HG03354 (cell line): ENCODE measurements around the gene DRD5.
"Not testable (repeated sequence)": the region's sequence is repeated elsewhere in the genome, so short reads cannot be mapped to it uniquely, and the experiment has no call there.

ENCODE experiments used
- ATAC-seq: cut with Tn5 transposase; IDR thresholded peaks from one replicate; pipeline ENCODE4 v1.9.1; 2021; ENCODE audit warnings: mild to moderate bottlenecking; ENCODE audit not compliant: unreplicated experiment, poor library complexity, severe bottlenecking

The DRD5 gene

DNA sequence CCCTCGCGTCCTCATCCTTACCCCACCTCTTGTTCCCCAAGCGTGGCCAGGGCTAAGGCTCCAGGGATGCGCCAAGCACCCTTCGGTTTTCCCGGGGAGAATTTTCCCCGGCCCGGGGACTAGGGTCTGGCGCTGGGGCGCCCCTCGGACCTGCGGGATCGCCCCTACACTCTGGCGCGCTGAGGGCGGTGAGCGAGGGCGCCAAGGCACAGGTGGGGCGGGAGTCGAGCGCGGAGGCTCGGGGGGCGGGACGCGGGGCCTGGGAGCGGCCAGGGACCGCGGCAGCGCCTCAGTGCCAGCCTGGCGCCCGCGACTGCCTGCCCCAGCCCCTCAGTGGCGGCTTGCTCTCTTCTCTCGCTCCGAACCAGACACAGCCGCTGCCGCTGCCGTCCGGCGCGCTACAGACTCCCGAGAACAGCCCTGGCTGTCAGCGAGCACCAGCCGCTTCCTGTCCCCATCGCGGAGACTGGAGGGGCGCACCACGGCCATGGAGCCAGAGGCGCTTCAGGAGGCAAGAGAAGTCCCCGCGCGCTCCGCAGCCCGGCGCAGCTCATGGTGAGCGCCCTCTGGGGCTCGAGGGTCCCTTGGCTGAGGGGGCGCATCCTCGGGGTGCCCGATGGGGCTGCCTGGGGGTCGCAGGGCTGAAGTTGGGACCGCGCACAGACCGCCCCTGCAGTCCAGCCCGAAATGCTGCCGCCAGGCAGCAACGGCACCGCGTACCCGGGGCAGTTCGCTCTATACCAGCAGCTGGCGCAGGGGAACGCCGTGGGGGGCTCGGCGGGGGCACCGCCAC, at the start of gene DRD5:
DRD5 (plus strand) TSS at position 292 of the 793 bp plus-strand sequence; CDS start at position 688, 396 bp downstream.
- no peak for ATAC-seq

DNA sequence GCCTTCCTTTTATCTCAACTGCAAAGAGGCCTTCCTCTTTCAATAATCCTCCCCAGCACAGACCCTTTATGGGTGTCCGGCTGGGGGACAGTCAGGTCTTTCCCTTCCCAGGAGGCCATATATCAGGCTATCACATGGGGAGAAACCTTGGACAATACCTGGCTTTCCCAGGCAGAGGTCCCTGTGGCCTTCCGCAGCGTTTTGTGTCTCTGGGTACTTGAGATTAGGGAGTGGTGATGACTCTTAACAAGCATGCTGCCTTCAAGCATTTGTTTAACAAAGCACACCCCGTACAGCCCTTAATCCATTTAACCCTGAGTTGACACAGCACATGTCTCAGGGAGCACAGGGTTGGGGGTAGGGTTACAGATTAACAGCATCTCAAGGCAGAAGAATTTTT, 49.2 kb upstream of the DRD5 start:
- not testable (repeated sequence) for ATAC-seq

- ATAC-seq, result no peak
Measured at GRCh38 chr4:9735515-9735914, 45.9 kb upstream of the DRD5 start.

GRCh38 chr4:9737280-9737679, 44.2 kb upstream of the DRD5 start:
- not testable (repeated sequence) for ATAC-seq

GRCh38 chr4:9743789-9744188, 37.6 kb upstream of the DRD5 start:
- not testable (repeated sequence) for ATAC-seq

DNA sequence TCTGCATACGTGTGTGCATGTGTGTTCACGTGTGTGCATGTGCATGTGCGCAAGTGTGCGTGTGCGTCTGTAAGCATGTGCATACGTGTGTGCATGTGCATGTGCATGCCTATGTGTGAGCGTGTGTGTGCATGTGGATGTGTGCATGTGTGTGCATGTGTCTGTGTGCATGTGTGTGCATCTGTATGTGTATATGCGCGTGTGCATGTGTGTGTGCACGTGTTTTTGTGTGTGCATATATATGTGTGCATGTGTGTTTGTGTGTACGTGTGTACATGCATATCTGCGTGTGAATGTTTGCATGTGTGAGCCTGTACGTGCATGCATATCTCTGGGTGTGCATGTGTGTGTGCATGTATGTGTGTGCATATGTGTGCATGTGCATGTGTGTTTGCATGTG, 35.7 kb upstream of the DRD5 start:
- ATAC-seq, result no peak

DNA sequence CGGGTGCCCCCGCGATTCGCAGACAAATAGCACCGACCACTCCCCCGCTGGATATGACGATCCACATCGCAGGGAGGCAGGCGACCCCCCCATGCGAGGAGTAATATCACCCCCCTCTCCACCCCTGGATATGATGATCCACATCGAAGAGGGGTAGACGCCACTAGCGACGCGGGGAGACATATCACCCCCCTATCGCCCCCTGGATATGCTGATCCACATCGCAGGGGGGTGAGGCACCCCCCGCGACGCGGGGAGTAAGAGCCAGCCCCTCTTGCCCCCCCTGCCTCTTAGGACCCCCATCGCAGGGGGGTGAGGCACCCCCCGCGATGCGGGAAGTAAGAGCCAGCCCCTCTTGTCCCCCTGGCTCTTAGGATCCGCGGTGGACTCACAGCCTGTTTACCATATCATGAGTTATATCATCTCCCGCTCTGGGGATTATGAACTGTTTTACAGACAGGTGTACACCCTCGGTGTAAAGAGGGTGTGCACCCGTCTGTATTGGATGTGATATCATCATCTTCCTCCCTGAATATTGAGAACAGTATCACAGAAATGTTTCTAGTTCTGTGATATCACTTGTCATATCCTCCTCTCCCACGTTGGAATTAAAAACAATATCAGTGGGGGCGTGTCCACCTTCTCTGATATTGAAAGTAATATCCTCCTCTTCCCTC, 22.7 kb upstream of the DRD5 start:
- no peak for ATAC-seq

DNA sequence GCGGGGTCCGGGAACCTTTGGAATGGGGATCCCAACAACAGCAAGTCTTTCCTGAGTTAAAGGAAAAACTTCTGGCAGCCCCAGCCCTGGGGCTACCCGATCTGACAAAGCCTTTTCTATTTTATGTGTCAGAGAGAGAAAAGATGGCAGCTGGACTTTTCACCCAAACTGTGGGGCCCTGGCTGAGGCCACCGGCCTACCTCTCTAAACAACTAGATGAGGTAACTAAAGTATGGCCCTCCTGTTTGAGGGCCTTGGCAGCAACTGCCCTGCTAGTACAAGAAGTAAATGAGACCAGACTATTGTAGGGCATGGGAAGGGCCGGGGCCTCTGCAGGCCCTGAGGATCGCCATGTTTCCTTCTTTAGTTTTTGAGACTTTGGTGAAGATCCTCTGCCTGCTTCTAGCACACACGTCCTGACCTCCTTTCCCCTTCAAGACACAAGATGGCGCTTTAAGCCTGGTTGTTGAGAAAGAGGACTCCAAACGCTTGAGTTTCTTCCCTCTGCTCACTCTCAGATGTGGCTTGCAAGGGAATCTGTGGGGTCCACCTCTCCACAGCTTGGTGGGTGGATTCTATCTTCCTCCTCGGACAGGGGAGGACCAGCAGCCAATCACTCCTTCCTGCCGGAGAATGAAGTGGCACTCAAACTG, 18.5 kb upstream of the DRD5 start:
- no peak for ATAC-seq

GRCh38 chr4:9764155-9764696, 17.2 kb upstream of the DRD5 start:
- no peak for ATAC-seq

GRCh38 chr4:9765091-9765490, 16.3 kb upstream of the DRD5 start:
- ATAC-seq, result no peak

DNA sequence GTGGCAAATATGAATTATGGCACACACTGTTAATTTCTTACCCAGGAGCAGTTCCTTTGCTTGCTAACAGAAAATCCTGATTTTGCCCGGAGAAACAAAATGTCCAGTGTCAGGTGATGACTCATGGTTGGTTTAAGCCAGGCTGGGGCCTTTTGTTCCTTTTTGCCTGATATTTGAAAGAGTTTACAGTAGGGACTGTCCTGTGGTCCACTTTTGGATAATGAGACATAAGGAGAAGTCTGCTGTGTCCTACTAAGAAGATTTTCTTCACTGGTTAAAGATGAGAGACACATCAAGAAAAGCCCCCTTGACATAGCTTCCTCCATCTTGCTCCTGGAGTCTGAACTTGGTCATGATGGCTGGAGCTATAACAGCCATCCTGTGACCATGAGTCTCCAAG, 12.1 kb upstream of the DRD5 start:
- ATAC-seq, result no peak

DNA sequence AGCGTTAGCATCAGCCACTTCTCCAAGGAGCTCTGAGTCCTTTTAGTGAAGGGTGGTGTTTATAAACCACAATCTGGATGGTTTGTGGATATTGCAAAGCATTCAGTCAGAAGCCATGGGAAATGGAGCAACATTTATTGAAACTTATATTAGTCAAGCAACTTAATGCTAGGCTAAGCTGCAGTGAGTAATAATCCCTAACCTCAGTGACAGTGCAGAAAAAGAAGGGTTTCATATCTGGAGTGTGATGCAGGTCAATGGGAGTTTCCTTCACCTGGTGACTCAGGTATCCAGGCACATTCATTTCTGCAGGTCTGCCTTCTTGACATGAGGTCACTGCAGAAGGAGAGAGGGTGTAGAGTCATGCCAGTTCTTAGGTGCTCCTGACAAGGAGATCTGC, 10.4 kb upstream of the DRD5 start:
- ATAC-seq, result no peak

DNA sequence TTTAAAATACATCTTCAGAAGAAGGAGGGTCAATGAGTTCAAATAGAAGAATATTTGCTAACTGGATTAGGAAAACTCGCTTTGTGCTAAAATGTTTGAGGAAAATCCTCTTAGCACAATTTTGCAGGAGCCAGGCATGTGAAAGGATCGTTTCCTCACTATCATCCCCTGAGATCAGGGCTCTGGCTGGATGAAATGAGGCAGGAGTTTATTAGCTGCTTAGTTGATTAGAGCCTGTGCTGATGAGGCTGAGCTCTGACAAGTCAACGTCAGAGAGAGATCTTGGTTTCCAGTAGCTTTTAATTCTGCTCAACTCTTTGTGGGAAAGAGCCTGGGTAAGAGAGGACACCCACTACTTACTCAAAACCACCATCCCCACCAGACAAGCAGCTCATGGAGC, 8.0 kb upstream of the DRD5 start:
- no peak for ATAC-seq

- ATAC-seq, result no peak
Measured at GRCh38 chr4:9782136-9782436, 652 bp downstream of the DRD5 start.

GRCh38 chr4:9785891-9786290, 4.5 kb downstream of the DRD5 start:
- ATAC-seq, result not testable (repeated sequence)

GRCh38 chr4:9792381-9792780, 10.9 kb downstream of the DRD5 start:
- ATAC-seq, result no peak

DNA sequence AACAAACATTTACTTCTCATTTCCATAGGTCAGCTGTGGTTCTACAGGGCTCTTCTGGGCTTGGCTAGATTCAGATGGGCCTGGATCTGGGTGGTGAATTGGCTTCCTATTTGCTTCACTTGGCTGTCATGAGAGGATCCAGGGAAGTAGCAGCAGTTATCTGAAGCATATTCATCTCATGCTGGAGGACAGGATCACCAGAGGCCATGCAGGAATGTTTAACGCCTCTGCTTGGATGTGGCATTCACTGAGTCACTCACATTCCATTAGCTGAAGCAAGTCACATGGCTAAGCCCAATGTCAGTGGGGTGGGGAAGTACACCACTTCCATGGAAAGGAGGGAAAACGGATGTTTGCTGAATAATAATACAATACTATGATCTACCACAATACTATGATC, 15.2 kb downstream of the DRD5 start:
- not testable (repeated sequence) for ATAC-seq

GRCh38 chr4:9800848-9801247, 19.4 kb downstream of the DRD5 start:
- ATAC-seq, result no peak

- ATAC-seq, result no peak
Measured at GRCh38 chr4:9804918-9805317, 23.5 kb downstream of the DRD5 start.

DNA sequence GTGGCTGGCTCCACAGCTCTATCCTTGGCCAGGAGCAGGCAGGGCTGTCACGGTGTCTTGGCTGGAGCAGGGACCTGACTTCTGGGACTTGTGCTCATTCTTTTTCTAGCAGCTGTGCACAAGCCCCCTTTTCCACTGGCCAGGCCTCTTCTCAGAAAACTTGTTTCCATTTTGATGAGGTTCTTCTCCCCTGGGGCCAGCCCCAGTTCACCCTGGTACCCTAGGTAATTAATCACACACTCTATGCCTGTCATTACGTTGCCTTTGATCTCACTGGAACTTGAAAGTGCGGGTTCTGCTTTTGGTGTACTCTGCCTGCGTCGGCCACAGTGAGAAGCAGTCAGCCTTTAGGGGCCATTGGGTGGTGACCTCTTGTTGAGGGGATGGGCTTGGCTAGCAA, 26.6 kb downstream of the DRD5 start:
- ATAC-seq, result no peak

DNA sequence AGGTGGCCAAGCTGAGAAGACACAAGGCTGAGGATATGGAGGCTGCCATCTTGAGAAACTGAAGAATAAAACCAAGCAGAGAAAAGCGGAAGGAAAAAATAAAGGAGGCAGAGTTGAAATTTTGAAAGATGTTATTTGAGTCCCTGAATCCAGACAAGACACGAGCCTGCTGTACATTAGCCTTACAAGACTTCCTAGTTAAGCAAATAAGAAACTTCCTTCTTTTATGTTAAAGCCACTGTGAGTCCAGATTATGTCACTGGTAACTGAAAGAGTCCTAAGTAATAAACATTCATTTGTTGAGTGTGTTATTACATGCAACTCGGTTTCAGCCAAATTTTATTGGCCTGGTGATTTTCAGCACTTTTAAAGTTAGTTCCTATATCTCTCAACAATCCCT, 30.4 kb downstream of the DRD5 start:
- ATAC-seq, result no peak
